NCI-H226 (cell line): ENCODE data around the gene SPEN.
"Not testable (repeated sequence)": the region's sequence is repeated elsewhere in the genome, so short reads cannot be mapped to it uniquely, and the experiment has no call there.

Experiments used
- DNase-seq: peaks from one replicate; pipeline ENCODE4 v3.0.0-alpha.2; 2015

Gene SPEN

GRCh38 chr1:15900662-15901279, 53.3 kb downstream of the SPEN start:
- no peak for DNase-seq

GRCh38 chr1:15902882-15903281, 55.4 kb downstream of the SPEN start:
- peak; percentile 57 for DNase-seq

GRCh38 chr1:15908597-15908996, 61.1 kb downstream of the SPEN start:
- no peak for DNase-seq

- no peak for DNase-seq
Observed at GRCh38 chr1:15911141-15911540, 63.6 kb downstream of the SPEN start.

- no peak for DNase-seq
Observed at GRCh38 chr1:15911927-15912326, 64.4 kb downstream of the SPEN start.

GRCh38 chr1:15913607-15914006, 66.1 kb downstream of the SPEN start:
- not testable (repeated sequence) for DNase-seq

GRCh38 chr1:15915991-15916390, 68.5 kb downstream of the SPEN start:
- DNase-seq = no peak

GRCh38 chr1:15916417-15916816, 68.9 kb downstream of the SPEN start:
- DNase-seq = peak; percentile 16

- no peak for DNase-seq
Observed at GRCh38 chr1:15916916-15917315, 69.4 kb downstream of the SPEN start.

- DNase-seq = peak; percentile 87
Observed at GRCh38 chr1:15918962-15919715, 71.6 kb downstream of the SPEN start.

GRCh38 chr1:15923241-15923640, 75.7 kb downstream of the SPEN start:
- DNase-seq = peak; percentile 75

GRCh38 chr1:15926448-15926847, 78.9 kb downstream of the SPEN start:
- DNase-seq = not testable (repeated sequence)

- no peak for DNase-seq
Observed at GRCh38 chr1:15928971-15929965, 81.8 kb downstream of the SPEN start.

GRCh38 chr1:15931401-15931800, 83.9 kb downstream of the SPEN start:
- no peak for DNase-seq

GRCh38 chr1:15931884-15932283, 84.4 kb downstream of the SPEN start:
- DNase-seq = no peak

GRCh38 chr1:15932612-15933011, 85.1 kb downstream of the SPEN start:
- DNase-seq = no peak

- no peak for DNase-seq
Observed at GRCh38 chr1:15933684-15934083, 86.2 kb downstream of the SPEN start.

GRCh38 chr1:15934211-15935055, 86.9 kb downstream of the SPEN start:
- no peak for DNase-seq

- no peak for DNase-seq
Observed at GRCh38 chr1:15935056-15935950, 87.8 kb downstream of the SPEN start.

- DNase-seq = no peak
Observed at GRCh38 chr1:15936025-15936424, 88.5 kb downstream of the SPEN start.

GRCh38 chr1:15937146-15937545, 89.6 kb downstream of the SPEN start:
- DNase-seq = no peak
